ENCODE measurements around the gene CALCOCO1.

GRCh38 chr12:53701518-53702264 lies 25.6 kb downstream of the CALCOCO1 start:
- TF ChIP-seq YY1 (IDR thresholded peaks at IDR 0.05; ENCODE audit: insufficient read depth, insufficient read length) (no peak), ZNF274 (IDR thresholded peaks at IDR 0.05; ENCODE audit: low read depth, low read length) (no peak)
